HG03575 (cell line): Measurements from ENCODE around the gene TBXAS1.
"Not testable (repeated sequence)": the region's sequence is repeated elsewhere in the genome, so short reads cannot be mapped to it uniquely, and the experiment has no call there.

ENCODE experiments used
- ATAC-seq: cut with Tn5 transposase; IDR thresholded peaks from one replicate; pipeline ENCODE4 v1.9.1; 2021; ENCODE audit not compliant: unreplicated experiment, insufficient number of reproducible peaks, low FRiP score; ENCODE audit errors: extremely low read depth

Gene TBXAS1

GRCh38 chr7:139902436-139903102, 73.5 kb downstream of the TBXAS1 start:
- ATAC-seq, result no peak

GRCh38 chr7:139903103-139903477, 74.0 kb downstream of the TBXAS1 start:
- ATAC-seq, result not testable (repeated sequence)

- no peak for ATAC-seq
Observed at GRCh38 chr7:139906879-139907278, 77.8 kb downstream of the TBXAS1 start.

GRCh38 chr7:139908792-139909191, 79.7 kb downstream of the TBXAS1 start:
- ATAC-seq, result no peak

- ATAC-seq, result no peak
Observed at GRCh38 chr7:139909379-139910050, 80.5 kb downstream of the TBXAS1 start.

- ATAC-seq, result no peak
Observed at GRCh38 chr7:139913021-139913844, 84.2 kb downstream of the TBXAS1 start.

- ATAC-seq, result no peak
Observed at GRCh38 chr7:139913845-139914135, 84.7 kb downstream of the TBXAS1 start.

GRCh38 chr7:139914306-139915267, 85.5 kb downstream of the TBXAS1 start:
- no peak for ATAC-seq

- no peak for ATAC-seq
Observed at GRCh38 chr7:139915268-139915863, 86.3 kb downstream of the TBXAS1 start.

- peak; percentile 92 for ATAC-seq
Observed at GRCh38 chr7:139915864-139916716, 87.0 kb downstream of the TBXAS1 start.

GRCh38 chr7:139916717-139917395, 87.8 kb downstream of the TBXAS1 start:
- ATAC-seq, result peak; percentile 20

GRCh38 chr7:139917851-139918250, 88.8 kb downstream of the TBXAS1 start:
- no peak for ATAC-seq

- ATAC-seq, result no peak
Observed at GRCh38 chr7:139918480-139918879, 89.4 kb downstream of the TBXAS1 start.

GRCh38 chr7:139923090-139923489, 94.0 kb downstream of the TBXAS1 start:
- no peak for ATAC-seq

GRCh38 chr7:139924461-139924860, 95.4 kb downstream of the TBXAS1 start:
- ATAC-seq, result no peak

GRCh38 chr7:139929221-139929620, 100.2 kb downstream of the TBXAS1 start:
- ATAC-seq, result not testable (repeated sequence)

- no peak for ATAC-seq
Observed at GRCh38 chr7:139930286-139930965, 101.4 kb downstream of the TBXAS1 start.
